Stimulated activated CD4-positive, alpha-beta T cell treated with anti-CD3 and anti-CD28 coated beads, Interleukin-12 subunit alpha, Interleukin-12 subunit beta, amount 100 ng/mL, for 48 hours (primary cell): ENCODE results near the gene TMPRSS2.

Source experiments
- DNase-seq, 3 donors: peaks; one replicate each; pipeline ENCODE4 v3.0.0-alpha.2; 2020; ENCODE audit warnings: low read depth in 2 of 3, low spot score in 1 of 3

Gene TMPRSS2

DNA sequence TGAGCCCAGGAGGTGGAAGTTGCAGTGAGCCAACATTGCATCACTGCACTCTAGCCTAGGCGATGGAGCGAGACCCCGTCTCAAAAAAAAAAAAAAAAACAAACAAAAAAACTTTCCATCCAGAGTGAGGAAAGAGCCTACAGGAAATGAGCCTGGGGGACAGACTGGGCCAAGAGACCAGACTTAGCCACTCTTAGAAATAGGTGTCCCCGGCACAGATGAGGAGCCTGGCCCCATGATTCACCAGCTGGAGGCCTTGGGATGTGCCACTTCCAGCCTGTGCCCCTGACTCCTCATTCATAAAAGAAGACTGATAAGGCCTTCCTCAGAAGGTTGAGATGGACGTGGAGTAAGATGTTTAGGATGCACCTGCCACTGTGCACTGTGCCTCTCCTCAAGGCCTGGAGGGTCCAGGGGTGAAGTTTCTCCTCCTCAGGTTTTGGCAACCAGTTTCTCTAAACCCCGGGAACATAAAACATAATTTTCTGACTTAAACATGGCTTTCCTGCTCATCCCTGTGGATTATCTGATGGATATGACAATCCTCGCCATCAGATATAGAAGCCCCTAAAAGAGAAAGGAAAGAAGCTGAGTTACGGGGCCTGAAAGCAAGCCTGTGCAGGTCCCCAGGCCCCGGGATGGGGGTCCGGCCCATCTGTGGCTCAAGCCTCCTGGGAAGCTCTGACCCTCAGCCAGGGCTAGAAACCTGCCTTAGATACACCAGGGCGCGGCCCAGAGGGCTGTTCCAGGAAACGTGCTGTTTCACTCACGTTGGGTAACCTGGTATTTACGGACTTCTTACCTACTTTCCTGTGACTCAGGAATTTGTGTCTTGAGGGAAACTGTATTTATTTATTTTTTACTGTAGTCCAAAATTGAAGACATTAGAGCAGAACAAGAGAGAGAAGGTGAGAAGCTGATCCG lies 55.9 kb downstream of the TMPRSS2 start:
- DNase-seq = no peak

GRCh38 chr21:41449613-41450012 lies 58.3 kb downstream of the TMPRSS2 start:
- no peak for DNase-seq

DNA sequence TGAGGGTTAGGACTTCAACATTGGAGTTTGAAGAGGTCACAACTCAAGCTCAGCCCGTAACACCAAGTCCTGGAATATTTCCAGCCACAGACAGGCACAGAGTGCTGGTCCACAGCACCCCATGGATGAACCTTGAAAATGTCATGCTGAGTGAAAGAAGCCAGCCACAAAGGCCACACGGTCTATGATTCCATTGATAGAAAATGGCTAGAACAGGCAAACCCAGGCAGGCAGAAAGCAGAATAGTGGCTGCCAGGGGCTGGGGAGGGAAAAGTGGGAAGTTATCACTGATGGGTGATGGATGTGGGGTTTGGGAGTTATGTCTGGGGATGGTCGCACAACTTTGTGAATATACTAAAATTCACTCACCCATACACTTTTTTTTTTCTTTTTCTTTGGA lies 60.6 kb downstream of the TMPRSS2 start:
- no peak for DNase-seq

DNA sequence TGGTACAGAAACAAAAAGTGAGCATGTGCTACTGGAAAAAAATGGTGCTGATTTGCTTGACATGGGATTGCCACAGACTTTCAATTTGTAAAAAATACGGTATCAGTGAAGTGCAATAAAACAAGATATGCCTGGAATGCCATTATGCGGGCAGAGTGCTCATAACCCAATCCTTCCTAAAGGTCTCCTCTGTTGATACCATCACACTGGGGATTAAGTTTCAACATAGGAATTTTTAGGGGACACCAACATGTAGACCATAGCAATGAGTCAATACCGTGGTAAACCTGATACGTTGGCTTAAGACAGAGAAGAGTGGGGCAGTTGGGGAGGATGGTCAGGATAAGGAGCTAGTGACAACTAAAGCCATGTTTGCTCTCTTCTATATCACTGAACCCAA lies 61.4 kb downstream of the TMPRSS2 start:
- DNase-seq = no peak

DNA sequence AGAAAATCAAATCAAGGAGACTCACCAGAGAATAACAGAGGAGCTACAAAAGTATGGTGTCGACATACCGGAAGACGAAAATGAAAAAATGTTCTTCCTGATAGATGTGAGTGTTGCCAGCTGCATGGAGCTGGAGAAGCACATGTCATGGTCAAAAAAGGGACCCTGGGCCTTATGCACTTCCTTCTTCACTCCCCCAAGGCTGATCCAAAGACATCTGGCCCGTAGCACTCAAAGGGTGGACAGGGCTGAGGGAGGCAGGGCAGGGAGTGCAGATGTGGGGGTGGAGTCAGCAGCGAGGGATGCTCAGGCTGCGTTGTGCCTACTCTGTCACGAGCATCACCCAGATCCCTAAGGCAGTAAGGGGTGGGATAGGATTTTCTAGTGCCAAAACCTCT lies 62.5 kb downstream of the TMPRSS2 start:
- no peak for DNase-seq

- DNase-seq = no peak
Measured at GRCh38 chr21:41444703-41445464, 63.1 kb downstream of the TMPRSS2 start.

- DNase-seq = no peak
Measured at GRCh38 chr21:41443562-41443961, 64.4 kb downstream of the TMPRSS2 start.

GRCh38 chr21:41442481-41443186 lies 65.3 kb downstream of the TMPRSS2 start:
- no peak for DNase-seq

DNA sequence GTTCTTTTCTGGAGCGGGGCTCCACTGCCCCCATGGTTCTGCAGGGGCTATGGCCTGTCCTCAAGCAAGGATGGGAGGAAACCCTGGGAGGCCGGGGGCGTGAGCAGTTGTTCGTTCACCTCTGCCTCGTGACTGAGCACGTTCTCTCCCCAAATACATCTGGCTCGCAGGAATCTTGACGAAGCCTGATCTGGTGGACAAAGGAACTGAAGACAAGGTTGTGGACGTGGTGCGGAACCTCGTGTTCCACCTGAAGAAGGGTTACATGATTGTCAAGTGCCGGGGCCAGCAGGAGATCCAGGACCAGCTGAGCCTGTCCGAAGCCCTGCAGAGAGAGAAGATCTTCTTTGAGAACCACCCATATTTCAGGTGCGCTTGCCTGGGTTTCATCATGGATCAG lies 66.4 kb downstream of the TMPRSS2 start:
- DNase-seq = no peak

DNA sequence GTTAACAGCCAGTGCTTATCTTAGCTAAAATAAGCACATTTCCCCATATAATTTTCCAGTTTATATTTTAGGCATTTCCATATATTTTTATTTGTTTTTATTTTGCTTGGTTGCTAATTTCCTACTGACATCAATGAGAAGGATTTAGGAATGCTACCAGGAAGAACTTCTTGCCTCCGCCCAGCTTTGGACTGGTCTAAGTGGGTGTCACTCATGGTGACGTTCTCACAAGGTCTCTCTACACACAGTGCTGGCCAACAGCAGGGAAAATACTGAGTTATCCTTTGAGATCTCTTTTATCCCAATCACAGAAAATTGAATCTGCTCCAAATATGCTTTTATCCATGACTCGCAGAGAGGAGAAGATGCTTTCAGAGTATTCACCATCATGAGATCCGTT lies 68.7 kb downstream of the TMPRSS2 start:
- DNase-seq = no peak

GRCh38 chr21:41438425-41439113 lies 69.4 kb downstream of the TMPRSS2 start:
- no peak for DNase-seq

DNA sequence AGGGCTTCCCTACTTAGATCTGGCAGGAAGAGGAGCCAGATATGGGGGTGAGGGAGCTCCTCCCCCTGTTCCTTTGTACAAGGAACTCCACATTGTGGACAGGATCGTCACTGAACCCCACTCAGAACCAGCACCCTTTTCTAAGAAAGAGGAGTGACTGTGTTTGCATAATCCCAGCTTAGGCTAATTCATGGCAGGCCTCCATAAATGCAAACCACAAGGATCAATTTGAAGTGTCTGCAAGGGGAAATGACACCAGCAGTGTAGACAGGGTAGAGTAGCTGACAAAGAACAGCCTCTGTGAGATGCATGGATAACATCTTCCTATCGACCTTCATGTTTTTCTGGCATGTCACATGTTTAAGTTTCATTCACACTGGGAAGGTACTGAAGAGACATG lies 70.2 kb downstream of the TMPRSS2 start:
- DNase-seq = no peak

- DNase-seq = no peak
Measured at GRCh38 chr21:41435706-41436105, 72.3 kb downstream of the TMPRSS2 start.

- no peak for DNase-seq
Measured at GRCh38 chr21:41433566-41433965, 74.4 kb downstream of the TMPRSS2 start.

GRCh38 chr21:41432562-41433460 lies 75.1 kb downstream of the TMPRSS2 start:
- no peak for DNase-seq

- DNase-seq = no peak
Measured at GRCh38 chr21:41431788-41432548, 76.0 kb downstream of the TMPRSS2 start.

DNA sequence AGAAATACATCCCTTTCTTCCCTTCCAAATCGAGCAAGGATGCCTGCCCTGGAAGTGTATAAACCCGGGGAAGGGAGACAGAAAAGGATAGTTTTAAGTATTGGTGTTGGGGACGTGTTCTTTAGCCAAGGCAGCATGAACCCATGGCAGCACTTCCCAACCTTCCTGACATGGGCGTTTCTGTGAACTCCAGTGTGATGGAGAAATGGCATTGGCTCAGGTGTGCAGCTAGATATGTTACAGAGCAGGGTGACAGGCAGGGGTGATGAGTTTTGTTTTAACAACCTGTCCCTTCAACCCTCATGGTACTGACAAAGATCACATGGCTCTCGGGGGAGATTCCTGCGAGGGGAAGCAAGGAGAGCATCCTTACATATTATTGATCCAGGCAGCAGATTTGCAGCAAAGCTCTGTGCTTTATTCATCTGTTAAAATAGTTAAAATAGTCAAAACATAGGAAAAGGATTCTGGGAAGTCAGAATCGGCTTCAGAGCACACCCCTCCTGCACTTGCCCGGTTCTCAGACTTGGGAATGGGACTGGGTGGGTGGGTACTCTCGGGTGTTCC lies 78.0 kb downstream of the TMPRSS2 start:
- DNase-seq = no peak

DNA sequence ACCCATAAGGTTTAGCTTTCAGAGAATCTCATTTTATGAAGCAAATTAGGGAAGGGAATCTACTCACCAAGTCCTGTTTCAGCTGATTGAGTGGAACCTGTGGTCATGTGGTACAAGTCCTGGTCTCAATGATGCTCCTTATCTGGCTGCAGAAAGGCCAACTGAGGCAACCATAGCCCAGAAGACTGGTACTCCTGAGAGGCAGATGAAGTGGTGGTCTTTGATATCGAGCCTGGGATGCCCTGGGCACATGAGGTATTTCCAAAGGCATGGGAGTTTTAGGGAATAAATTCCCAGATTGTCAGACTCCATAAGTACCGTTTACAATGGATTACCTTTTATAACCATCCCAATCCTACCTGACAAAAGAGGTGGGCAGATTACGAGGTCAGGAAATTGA lies 78.7 kb downstream of the TMPRSS2 start:
- no peak for DNase-seq

DNA sequence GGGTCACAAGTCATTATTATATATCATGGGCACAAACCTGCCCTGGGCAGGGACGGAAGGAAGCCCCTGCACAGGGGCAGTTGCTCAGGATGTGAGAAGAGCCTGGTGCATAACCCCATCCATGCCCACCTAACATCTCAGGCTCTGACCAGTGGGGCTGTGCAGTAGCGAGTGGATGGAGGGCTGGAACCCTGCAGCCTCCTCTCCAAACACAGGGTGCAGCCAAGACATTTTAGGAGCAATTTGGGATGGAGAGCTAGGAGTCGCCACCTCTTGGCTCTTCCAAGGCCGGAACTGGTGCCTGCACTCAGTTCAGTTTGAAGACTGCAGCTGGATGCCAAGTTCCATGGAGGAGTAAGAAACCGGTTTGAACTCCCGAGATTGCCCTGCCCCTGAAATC lies 79.1 kb downstream of the TMPRSS2 start:
- no peak for DNase-seq
